HG03139 (cell line): ENCODE results near the gene PROSER3.

Experiments
- ATAC-seq: cut with Tn5 transposase; IDR thresholded peaks from one replicate; pipeline ENCODE4 v1.9.1; 2021; ENCODE audit not compliant: unreplicated experiment

The PROSER3 gene

DNA sequence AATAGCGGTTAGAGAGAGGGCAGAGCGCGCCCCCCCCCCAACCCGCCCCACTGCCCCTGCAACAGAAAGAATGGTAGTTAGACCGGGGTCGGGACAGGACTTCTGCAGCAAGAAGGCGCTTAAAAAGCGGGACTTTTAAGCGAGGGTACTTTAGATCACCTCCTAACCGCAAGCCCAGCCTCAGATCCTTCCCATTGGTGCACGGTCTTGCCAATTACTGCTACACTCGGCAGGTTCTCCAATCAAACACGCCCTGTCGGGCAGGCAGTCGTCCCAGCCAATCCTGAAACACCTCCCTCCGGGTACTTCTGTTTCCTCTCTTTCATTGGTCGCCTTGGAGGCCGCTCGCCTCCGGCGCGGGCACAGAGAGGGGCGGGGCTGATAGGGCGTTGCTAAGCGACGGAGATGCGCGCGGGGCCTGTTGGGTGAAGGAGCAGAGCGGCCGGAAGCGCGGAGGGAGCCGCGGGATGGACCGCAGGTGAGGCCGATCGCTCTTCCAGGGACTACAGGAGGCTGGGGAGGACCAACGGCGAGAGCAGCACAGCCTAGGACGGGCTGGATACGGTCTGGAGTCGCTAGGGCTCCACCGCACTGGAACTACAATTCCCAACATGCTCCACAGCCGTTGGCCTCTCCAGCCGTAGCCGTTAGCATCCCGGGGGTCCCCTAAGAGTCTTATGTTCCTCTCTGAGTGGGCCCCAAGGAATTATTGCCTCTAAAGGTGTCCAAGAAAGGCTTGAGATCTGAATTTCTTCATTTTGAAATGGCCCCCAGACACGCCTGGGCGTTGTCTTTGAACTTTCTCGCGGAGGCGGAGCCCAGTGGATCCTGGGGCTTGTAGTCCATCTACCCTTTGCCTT, at the start of gene PROSER3:
Gene PROSER3, plus strand, starts transcription at position 428 of the 860 bp plus-strand sequence. Its CDS starts 40 bp downstream, at position 468.
- peak; percentile 94 for ATAC-seq

GRCh38 chr19:35708391-35708790, 49.6 kb upstream of the PROSER3 start:
- ATAC-seq = no peak

DNA sequence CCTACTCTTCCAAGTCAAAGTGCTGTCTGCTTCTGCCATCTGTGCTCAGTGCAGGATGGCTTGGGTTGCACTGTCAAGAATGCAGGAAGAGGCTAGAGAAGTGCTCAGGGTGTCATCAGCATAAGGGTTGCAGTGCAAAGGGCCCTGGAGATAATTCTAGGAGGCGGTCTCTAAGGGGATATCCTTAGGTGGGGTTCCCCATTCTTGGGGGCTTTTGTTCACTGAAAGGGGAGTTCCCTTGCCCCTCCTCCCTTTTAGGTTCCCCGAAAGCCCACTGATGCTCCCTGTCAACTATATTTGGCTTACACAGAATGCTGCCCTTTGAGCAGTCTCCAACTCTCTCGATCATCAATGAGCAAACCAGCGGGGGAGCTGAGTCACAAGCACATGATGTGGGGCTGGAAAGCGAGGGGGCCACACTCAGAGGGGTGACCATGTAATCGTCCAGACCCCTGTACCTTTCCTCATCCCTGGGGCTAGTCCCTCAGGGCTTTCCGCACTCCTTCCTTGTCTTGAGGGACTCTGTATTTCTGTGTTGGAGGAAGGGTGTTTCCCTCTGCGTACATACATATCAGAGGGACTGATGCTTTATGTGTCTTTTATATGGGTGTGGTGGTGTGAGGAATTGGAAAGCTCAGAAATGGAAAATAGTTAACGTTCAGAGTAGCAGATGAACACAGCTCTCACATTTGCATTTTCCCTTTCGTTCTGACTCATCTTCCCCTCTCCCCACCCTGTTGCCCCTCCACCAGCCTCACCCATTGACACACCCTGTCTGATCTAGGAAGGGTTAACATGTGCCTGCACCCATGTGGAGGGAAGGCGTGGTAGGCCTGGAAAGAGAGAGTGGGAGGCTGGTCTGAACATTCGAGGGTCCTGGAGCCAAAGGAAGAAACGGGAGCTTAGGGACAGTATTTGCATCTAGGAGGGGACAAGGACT, 46.9 kb upstream of the PROSER3 start:
- ATAC-seq = no peak

GRCh38 chr19:35712567-35713505, 45.1 kb upstream of the PROSER3 start:
- no peak for ATAC-seq

DNA sequence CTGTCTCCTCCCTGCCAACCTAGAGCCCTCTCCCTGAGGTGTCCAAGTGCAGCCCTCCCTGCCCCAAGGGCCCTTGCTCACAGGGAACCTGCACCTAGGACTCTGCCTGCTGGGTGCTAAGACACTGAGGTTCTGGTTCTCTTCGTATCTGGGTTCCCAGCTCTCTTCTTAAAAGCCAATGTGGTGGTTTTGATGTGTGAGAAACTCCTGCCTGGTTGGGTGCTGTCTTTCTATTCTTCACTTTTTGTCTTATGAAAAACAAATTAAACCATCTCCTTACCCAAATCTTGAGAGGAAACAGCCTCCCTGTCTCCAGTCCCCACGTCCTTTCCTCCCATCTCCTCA, 44.5 kb upstream of the PROSER3 start:
- ATAC-seq = no peak

DNA sequence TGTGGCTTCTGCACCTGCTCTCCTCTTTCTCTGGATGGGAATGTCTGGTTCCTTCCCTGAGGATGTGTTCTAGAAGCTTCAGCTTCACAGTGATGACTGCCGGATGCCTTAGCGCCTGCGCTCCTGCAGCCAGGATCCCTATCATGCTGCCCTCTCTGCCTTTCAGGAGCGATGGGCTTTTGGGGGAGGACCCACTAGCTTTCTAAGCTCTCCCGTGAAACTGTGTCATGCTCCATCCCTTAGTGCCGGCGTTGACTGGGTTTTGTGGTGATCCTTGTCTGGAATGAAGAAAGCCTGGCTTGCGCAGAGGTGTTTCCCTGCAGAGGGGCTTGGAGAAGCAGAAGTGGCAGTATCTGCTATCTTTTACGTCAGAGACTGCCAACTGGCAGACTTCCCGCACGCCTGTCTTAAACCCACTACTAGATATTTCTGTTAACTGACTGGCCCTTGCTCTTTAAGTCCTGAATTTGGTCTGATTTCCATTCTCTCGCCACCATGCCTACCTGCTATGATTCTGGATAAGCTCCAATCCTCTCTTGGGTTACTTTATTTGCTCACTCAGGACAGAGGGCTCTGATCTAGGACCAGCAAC, 44.0 kb upstream of the PROSER3 start:
- no peak for ATAC-seq

GRCh38 chr19:35714601-35715354, 43.2 kb upstream of the PROSER3 start:
- no peak for ATAC-seq

DNA sequence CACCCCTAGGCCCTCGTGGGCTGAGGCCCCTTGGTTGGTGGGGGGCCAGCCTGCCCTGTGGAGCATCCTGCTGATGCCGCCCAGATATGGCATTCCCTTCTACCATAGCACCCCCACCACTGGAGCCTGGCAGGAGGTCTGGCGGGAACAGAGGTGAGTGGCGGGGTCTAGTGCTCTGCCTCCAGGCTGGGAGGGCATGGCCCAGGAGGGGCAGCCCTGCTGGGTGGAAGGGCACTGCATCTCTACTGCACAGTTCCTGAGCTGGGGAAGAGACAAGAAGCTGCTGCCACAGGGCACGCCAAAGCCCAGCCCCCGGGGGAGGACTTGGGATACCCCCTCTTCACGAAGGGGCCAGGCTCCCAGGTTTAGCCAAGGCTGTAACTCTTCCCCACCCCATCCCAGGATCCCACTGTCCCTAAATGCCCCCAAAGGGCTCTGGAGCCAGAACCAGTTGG, 42.6 kb upstream of the PROSER3 start:
- no peak for ATAC-seq

GRCh38 chr19:35715981-35716800, 41.8 kb upstream of the PROSER3 start:
- ATAC-seq = peak; percentile 4

DNA sequence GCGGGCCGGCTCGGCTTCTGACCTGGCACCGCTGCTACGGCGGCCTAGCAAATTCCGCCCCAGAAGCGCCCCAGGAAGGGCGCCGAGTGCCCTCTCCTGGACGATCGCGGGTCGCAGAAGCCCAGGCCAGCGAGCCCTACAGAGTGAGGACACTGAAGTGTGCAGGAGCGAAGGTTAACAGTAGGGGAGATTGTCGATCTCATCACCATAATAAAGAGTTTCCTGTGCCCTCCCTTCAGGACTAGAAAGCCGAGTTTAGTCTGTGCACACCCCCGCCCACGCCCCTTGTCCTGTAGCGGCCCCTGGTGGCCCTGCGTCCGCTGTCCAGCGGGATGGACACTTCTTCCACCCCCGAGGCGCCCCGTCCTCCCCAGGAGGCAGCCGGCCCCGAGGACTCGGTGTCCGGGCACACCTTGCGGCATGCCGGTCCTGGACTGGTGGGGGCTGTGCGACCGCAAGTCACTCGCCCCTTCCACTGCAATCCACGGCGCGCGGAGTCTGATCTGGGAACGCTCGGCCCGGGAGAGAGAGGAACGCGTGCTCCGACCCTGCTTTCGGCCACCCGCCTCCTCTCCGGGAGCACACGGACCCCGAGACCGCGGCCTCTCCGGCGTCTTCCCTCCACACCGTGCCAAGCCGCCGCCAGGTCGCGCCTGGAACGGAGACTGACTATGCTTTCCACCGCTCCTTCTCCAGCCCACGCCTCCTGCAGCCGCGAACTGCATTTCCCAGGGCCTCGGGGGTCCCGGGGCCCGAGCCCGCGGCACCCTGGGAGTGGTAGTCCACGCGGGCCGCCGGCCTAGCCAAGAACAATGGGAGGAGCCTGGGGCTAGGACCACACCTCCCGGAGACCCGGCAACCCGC, 40.9 kb upstream of the PROSER3 start:
- peak; percentile 43 for ATAC-seq

GRCh38 chr19:35717665-35718344, 40.2 kb upstream of the PROSER3 start, which contains the start of gene KMT2B:
KMT2B (plus strand) TSS chr19:35718003; CDS start chr19:35718019, 16 bp downstream.
- no peak for ATAC-seq

DNA sequence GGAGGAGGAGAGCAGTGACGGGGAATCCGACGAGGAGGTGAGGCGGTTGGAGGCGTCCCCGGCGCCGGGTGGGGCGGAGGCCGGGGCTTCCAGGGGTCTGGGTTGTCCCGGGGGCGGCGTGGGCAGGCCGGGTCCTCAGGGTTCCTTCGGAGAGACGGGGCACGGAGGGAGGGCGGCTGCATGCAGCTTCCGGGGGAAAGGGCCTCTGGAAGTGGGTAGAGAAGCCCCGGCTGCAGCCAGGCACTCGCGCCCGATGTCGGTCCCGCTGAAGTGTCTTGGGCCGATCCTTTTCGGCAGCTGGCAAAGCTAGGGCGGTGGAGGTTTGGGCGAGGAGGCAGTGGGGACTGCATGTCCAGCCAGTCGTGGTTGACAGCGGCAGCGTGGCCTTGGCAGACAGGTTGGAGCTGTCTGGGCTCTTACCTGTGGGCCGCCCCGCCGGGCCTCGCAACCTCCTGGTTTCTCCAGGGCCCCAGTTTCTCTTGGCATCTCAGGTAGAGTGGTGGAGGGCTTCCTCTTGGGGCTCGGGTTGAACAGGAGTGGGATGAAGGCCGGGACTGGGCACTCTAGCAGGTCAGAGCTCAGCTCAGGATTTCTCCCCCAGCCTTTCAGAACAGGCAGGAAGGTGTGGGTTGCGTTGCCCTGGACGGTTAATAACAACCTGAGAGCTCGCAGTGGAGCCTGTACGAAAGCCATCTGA, 39.5 kb upstream of the PROSER3 start:
- ATAC-seq = no peak

DNA sequence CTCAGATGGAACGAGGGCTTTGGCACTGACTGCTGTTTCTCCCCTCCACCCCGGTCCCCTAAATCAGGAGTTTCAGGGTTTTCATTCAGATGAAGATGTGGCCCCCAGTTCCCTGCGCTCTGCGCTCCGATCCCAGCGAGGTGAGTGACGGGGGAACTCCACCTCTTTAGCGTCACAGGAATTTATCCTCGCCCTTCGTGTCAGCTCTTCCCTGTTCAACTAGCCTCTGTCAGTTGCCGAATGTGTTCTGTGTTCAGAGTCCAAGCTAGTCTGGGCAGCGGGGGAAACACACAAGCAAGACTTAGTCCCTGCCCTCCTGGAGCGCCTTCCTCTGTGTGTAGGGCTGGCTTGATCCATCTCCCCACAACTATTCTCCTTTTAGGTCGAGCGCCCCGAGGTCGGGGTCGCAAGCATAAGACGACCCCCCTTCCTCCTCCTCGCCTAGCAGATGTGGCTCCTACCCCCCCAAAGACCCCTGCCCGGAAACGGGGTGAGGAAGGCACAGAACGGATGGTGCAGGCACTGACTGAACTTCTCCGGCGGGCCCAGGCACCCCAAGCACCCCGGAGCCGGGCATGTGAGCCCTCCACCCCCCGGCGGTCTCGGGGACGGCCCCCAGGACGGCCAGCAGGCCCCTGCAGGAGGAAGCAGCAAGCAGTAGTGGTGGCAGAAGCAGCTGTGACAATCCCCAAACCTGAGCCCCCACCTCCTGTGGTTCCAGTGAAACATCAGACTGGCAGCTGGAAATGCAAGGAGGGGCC, 38.4 kb upstream of the PROSER3 start:
- ATAC-seq = no peak

DNA sequence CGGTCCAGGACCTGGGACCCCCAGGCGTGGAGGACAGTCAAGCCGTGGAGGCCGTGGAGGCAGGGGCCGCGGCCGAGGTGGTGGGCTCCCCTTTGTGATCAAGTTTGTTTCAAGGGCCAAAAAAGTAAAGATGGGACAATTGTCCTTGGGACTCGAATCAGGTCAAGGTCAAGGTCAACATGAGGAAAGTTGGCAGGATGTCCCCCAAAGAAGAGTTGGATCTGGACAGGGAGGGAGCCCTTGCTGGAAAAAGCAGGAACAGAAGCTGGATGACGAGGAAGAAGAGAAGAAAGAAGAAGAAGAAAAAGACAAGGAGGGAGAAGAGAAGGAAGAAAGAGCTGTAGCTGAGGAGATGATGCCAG, 37.8 kb upstream of the PROSER3 start:
- ATAC-seq = no peak

DNA sequence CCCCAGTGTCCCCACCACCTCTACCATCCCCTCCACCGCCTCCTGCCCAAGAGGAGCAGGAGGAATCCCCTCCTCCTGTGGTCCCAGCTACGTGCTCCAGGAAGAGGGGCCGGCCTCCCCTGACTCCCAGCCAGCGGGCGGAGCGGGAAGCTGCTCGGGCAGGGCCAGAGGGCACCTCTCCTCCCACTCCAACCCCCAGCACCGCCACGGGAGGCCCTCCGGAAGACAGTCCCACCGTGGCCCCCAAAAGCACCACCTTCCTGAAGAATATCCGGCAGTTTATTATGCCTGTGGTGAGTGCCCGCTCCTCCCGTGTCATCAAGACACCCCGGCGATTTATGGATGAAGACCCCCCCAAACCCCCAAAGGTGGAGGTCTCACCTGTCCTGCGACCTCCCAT, 37.3 kb upstream of the PROSER3 start:
- ATAC-seq = no peak

GRCh38 chr19:35721374-35721773, 36.6 kb upstream of the PROSER3 start:
- ATAC-seq = no peak
